HEK293 (cell line): ENCODE data around the gene ANTXR1.

Experiments
- BCL11A ChIP-seq: fragments of 450-650 bp; formaldehyde crosslinking; IDR thresholded peaks from 2 replicates; pipeline ENCODE4 v1.5.1; 2016; ENCODE audit warnings: low read depth, missing biosample characterization, missing genetic modification characterization
- KLF16 ChIP-seq: fragments of 450-650 bp; formaldehyde crosslinking; IDR thresholded peaks from 2 replicates; pipeline ENCODE4 v1.5.1; 2017; ENCODE audit warnings: missing biosample characterization, missing genetic modification characterization
- MYNN ChIP-seq: fragments of 450-650 bp; formaldehyde crosslinking; IDR thresholded peaks from 2 replicates; pipeline ENCODE4 v1.5.1; 2016; ENCODE audit warnings: missing biosample characterization, missing genetic modification characterization, borderline replicate concordance
- ZBTB7A ChIP-seq: fragments of 450-650 bp; formaldehyde crosslinking; IDR thresholded peaks from 2 replicates; pipeline ENCODE4 v1.5.1; 2016; ENCODE audit warnings: low read depth, missing biosample characterization, missing genetic modification characterization
- ZNF114 ChIP-seq: fragments of 450-650 bp; formaldehyde crosslinking; IDR thresholded peaks from 2 replicates; pipeline ENCODE4 v1.5.0; 2017; ENCODE audit warnings: missing biosample characterization, missing genetic modification characterization
- ZNF555 ChIP-seq: fragments of 450-650 bp; formaldehyde crosslinking; conservative IDR thresholded peaks from 2 replicates; pipeline ENCODE4 v1.5.1; 2017; ENCODE audit warnings: missing biosample characterization, mild to moderate bottlenecking, missing genetic modification characterization, inconsistent platforms
- ZNF792 ChIP-seq: fragments of 450-650 bp; formaldehyde crosslinking; IDR thresholded peaks from 2 replicates; pipeline ENCODE4 v1.5.1; 2016; ENCODE audit warnings: missing biosample characterization, missing genetic modification characterization
- TF ChIP-seq, protein P1 (sequence below): fragments of 450-650 bp; formaldehyde crosslinking; IDR thresholded peaks from 2 replicates; pipeline ENCODE4 v1.5.1; 2016; ENCODE audit warnings: missing biosample characterization, missing genetic modification characterization, borderline replicate concordance

DNA sequence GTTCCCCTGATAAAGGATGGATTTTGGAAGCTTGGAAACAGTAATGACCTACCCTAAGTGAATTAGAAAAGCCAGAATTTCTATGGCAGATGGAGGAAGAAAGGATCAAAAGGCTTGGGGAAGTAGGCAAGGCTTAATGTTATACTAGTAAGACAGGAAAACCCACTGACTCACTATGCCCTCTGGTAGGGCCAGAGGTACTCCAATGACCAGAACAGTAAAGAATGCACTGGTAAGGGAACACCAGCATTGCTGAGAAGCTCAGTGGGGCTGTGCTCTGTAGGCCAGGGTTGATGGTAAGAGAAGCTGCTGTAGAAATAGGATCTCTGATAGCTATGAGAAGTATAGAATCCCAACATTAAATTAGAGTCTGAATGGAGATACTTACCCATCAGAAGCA lies 247.7 kb downstream of the ANTXR1 start:
- TF ChIP-seq MYNN (no peak), BCL11A (tag by site-specific recombination) (no peak), ZNF555 (tag by site-specific recombination) (no peak), KLF16 (tag by site-specific recombination) (no peak), ZNF792 (tag by site-specific recombination) (no peak), ZNF114 (tag by site-specific recombination) (no peak), ZBTB7A (tag by site-specific recombination) (no peak)
- TF ChIP-seq, protein P1, sequence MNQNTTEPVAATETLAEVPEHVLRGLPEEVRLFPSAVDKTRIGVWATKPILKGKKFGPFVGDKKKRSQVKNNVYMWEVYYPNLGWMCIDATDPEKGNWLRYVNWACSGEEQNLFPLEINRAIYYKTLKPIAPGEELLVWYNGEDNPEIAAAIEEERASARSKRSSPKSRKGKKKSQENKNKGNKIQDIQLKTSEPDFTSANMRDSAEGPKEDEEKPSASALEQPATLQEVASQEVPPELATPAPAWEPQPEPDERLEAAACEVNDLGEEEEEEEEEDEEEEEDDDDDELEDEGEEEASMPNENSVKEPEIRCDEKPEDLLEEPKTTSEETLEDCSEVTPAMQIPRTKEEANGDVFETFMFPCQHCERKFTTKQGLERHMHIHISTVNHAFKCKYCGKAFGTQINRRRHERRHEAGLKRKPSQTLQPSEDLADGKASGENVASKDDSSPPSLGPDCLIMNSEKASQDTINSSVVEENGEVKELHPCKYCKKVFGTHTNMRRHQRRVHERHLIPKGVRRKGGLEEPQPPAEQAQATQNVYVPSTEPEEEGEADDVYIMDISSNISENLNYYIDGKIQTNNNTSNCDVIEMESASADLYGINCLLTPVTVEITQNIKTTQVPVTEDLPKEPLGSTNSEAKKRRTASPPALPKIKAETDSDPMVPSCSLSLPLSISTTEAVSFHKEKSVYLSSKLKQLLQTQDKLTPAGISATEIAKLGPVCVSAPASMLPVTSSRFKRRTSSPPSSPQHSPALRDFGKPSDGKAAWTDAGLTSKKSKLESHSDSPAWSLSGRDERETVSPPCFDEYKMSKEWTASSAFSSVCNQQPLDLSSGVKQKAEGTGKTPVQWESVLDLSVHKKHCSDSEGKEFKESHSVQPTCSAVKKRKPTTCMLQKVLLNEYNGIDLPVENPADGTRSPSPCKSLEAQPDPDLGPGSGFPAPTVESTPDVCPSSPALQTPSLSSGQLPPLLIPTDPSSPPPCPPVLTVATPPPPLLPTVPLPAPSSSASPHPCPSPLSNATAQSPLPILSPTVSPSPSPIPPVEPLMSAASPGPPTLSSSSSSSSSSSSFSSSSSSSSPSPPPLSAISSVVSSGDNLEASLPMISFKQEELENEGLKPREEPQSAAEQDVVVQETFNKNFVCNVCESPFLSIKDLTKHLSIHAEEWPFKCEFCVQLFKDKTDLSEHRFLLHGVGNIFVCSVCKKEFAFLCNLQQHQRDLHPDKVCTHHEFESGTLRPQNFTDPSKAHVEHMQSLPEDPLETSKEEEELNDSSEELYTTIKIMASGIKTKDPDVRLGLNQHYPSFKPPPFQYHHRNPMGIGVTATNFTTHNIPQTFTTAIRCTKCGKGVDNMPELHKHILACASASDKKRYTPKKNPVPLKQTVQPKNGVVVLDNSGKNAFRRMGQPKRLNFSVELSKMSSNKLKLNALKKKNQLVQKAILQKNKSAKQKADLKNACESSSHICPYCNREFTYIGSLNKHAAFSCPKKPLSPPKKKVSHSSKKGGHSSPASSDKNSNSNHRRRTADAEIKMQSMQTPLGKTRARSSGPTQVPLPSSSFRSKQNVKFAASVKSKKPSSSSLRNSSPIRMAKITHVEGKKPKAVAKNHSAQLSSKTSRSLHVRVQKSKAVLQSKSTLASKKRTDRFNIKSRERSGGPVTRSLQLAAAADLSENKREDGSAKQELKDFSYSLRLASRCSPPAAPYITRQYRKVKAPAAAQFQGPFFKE (tag by site-specific recombination) = no peak
